Fibroblast of lung (primary cell): ENCODE measurements around the gene KCTD16. TPM values are rescaled to one million over a fixed set of nuclear protein-coding genes. Genes with fewer than 3 reads are reported as not detected.

Experiments used
- DNase-seq, 2 donors: peaks; one replicate each; pipeline versions ENCODE4 v3.0.0 to v3.0.0-alpha.2; 2010; ENCODE audit warnings: low read depth in 2 of 2
- H2AFZ ChIP-seq: 2 replicates; pipeline ENCODE4 v1.5.1; 2012; ENCODE audit warnings: low read length, control low read depth, inconsistent platforms
- H3K27ac ChIP-seq: 2 replicates; pipeline ENCODE4 v1.5.1; 2011; ENCODE audit warnings: low read length, control low read depth; ENCODE audit not compliant: insufficient read depth
- H3K27me3 ChIP-seq: 2 replicates; pipeline ENCODE4 v1.5.1; 2011; ENCODE audit warnings: mild to moderate bottlenecking, low read length; ENCODE audit not compliant: control insufficient read depth, insufficient read depth
- H3K36me3 ChIP-seq: 2 replicates; pipeline ENCODE4 v1.5.1; 2011; ENCODE audit warnings: low read length; ENCODE audit not compliant: control insufficient read depth, insufficient read depth
- H3K4me1 ChIP-seq: 2 replicates; pipeline ENCODE4 v1.5.1; 2011; ENCODE audit warnings: low read length; ENCODE audit not compliant: control insufficient read depth, insufficient read depth; ENCODE audit errors: extremely low read depth
- H3K4me2 ChIP-seq: 2 replicates; pipeline ENCODE4 v1.5.1; 2011; ENCODE audit warnings: low read length, control low read depth; ENCODE audit not compliant: insufficient read depth; ENCODE audit errors: extremely low read depth
- H3K4me3 ChIP-seq, 4 experiments: fragments of 200-600 bp in 1 of 4; sonication (generic) in 1 of 4; replicated peaks in 1 of 4; 2 replicates each; pipeline ENCODE4 v1.5.1; 2011 to 2016; ENCODE audit warnings: low read length in 4 of 4, low read depth in 3 of 4, mild to moderate bottlenecking in 3 of 4, control low read depth in 2 of 4, inconsistent platforms in 1 of 4, mixed read lengths in 1 of 4; ENCODE audit not compliant: insufficient read depth in 1 of 4; ENCODE audit errors: control extremely low read depth in 1 of 4
- H3K79me2 ChIP-seq: 2 replicates; pipeline ENCODE4 v1.5.1; 2012; ENCODE audit warnings: mild to moderate bottlenecking, low read length, inconsistent platforms; ENCODE audit not compliant: control insufficient read depth, insufficient read depth
- H3K9ac ChIP-seq: 2 replicates; pipeline ENCODE4 v1.5.1; 2011; ENCODE audit warnings: mild to moderate bottlenecking, low read length, control low read depth; ENCODE audit not compliant: insufficient read depth
- H3K9me3 ChIP-seq: 2 replicates; pipeline ENCODE4 v1.5.1; 2012; ENCODE audit warnings: low read depth, low read length; ENCODE audit not compliant: control insufficient read depth, insufficient read depth
- H4K20me1 ChIP-seq: 2 replicates; pipeline ENCODE4 v1.5.1; 2011; ENCODE audit warnings: low read length; ENCODE audit not compliant: control insufficient read depth, insufficient read depth; ENCODE audit errors: extremely low read depth
- EZH2 ChIP-seq: IDR thresholded peaks from 2 replicates; pipeline ENCODE4 v1.5.1; 2012; ENCODE audit warnings: low read length, control low read depth, mild to moderate bottlenecking; ENCODE audit errors: missing control alignments
- polyA plus RNA-seq, 2 donors: library from polyadenylated mRNA; depleted of rRNA in 1 of 2; stranded (reverse) in 1 of 2; unstranded in 1 of 2; fragments of >200 nt; gene quantifications; 2 replicates each; pipeline ENCODE4 v1.2.1, GENCODE V29; 2011 to 2012; ENCODE audit warnings: missing spikeins in 1 of 2
- total RNA-seq: library from RNA; depleted of rRNA; stranded (reverse); fragments of >200 nt; gene quantifications from 2 replicates; pipeline ENCODE4 v1.2.1, GENCODE V29; 2014
- TF ChIP-seq, protein P1 (sequence below), 2 donors: IDR thresholded peaks in 1 of 2; conservative IDR thresholded peaks in 1 of 2; 1 replicate in 1 of 2; 2 replicates in 1 of 2; pipeline ENCODE4 v1.5.1; 2011 to 2012; ENCODE audit warnings: low read length in 2 of 2, control low read depth in 1 of 2, inconsistent platforms in 1 of 2, low read depth in 1 of 2, mild to moderate bottlenecking in 1 of 2

KCTD16 gene
- total and polyA plus RNA-seq, 2 donors (not counting 1 experiment from before 2014, with no cell fraction given): 0.32 to 1.2 TPM

DNA sequence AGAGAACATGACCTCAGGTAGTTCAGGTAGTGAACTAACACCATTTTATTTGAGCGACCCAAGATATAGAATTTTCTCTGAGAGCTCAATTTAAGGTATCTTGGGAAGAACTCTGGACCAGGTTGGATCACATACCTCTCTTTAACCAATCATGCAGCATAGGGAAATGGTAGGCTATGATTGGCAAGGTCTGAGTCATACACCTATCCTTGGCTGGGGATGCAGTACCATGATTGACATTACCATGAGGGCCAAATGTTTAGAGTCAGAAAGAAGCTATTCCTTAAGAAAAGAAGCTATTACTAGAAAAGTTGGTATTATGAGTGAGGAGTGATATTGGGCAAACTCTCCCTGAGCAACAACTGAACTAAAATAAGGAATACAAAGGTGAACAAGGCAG lies 258.7 kb downstream of the KCTD16 start:
- H3K27me3 ChIP-seq: no peaks in the 10 kb centered on the region
- H3K79me2 ChIP-seq: no peaks in the 10 kb centered on the region
- H3K9me3 ChIP-seq: no peaks in the 10 kb centered on the region
- no peak overlapping the region for H3K27ac ChIP-seq
- no peaks in the 10 kb centered on the region for H3K4me1 ChIP-seq
- H3K4me3 ChIP-seq: no peak overlapping the region
- no peak overlapping the region for H2AFZ ChIP-seq
- DNase-seq: no peak
- H3K9ac ChIP-seq: no peak overlapping the region
- H4K20me1 ChIP-seq: no peaks in the 10 kb centered on the region
- H3K4me2 ChIP-seq: no peak overlapping the region
- H3K36me3 ChIP-seq: no peaks in the 10 kb centered on the region
- TF ChIP-seq, protein P1, sequence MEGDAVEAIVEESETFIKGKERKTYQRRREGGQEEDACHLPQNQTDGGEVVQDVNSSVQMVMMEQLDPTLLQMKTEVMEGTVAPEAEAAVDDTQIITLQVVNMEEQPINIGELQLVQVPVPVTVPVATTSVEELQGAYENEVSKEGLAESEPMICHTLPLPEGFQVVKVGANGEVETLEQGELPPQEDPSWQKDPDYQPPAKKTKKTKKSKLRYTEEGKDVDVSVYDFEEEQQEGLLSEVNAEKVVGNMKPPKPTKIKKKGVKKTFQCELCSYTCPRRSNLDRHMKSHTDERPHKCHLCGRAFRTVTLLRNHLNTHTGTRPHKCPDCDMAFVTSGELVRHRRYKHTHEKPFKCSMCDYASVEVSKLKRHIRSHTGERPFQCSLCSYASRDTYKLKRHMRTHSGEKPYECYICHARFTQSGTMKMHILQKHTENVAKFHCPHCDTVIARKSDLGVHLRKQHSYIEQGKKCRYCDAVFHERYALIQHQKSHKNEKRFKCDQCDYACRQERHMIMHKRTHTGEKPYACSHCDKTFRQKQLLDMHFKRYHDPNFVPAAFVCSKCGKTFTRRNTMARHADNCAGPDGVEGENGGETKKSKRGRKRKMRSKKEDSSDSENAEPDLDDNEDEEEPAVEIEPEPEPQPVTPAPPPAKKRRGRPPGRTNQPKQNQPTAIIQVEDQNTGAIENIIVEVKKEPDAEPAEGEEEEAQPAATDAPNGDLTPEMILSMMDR (conservative IDR thresholded peaks at IDR 0.05 in 1 of 2, IDR thresholded peaks at IDR 0.05 in 1 of 2; ENCODE audit: low read depth in 1 of 2, low read length in 2 of 2): no peak
- no peak for TF ChIP-seq EZH2

DNA sequence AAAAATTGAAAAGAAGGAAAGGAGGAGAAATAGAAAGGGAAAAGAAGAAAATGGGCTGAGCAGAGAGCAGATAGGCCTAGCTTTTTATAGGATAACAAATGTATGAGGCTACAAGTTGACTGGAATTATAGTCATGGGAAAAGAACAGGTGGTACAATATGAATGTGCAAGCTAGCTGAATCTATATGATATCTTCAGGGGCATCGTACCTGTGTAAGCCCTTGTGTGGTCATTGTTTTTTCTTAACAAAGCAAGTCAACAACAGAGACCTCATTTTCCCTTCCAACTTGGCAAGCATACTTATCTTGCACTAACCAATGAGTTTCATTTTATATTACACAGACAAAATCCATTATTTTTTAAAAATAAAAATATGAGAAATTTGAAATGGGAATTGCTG lies 259.2 kb downstream of the KCTD16 start:
- Histone ChIP-seq H3K9me3 (no peaks in the 10 kb centered on the region), H3K4me3 (no peak overlapping the region), H3K9ac (no peak overlapping the region), H3K27ac (no peak overlapping the region), H3K27me3 (no peaks in the 10 kb centered on the region), H3K4me2 (no peak overlapping the region), H3K36me3 (no peaks in the 10 kb centered on the region), H3K79me2 (no peaks in the 10 kb centered on the region), H3K4me1 (no peaks in the 10 kb centered on the region), H2AFZ (no peak overlapping the region), H4K20me1 (no peaks in the 10 kb centered on the region)
- no peak for TF ChIP-seq EZH2
- TF ChIP-seq, protein P1 (conservative IDR thresholded peaks at IDR 0.05 in 1 of 2, IDR thresholded peaks at IDR 0.05 in 1 of 2; ENCODE audit: low read depth in 1 of 2, low read length in 2 of 2): no peak
- DNase-seq: no peak

DNA sequence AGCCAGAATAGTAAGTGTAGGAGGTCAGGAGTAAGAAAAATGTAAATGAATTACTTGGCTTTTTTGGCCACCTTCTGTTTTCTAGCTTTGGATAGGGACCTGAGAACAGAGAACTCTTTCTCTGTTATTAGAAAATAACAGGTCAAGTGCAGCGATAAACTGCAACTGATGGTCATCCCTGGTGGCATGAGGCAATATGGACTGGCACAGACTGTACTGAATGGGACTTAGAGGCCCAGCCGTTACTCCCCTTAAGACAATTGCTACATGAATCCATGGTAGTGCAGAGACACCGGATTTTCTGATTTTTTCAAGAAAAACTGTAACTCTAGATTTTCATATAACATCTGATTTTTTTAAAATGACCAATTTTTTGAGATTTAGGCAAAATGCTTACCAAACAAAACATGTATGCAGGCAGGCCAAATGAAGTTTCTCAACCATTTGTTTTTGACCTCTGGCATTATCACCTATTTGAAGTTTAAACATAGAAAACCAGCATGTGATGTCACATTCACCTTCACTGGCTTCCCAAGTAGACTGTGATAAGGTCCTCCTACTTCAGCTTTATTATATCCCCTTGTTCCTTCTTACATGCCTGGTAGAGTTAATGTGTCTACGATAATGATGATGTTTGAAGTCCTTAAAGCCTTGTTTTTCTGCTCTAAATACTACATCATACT lies 262.6 kb downstream of the KCTD16 start:
- no peaks in the 10 kb centered on the region for H3K79me2 ChIP-seq
- no peak overlapping the region for H3K4me2 ChIP-seq
- DNase-seq: no peak
- no peak overlapping the region for H3K27ac ChIP-seq
- TF ChIP-seq, protein P1 (conservative IDR thresholded peaks at IDR 0.05 in 1 of 2, IDR thresholded peaks at IDR 0.05 in 1 of 2; ENCODE audit: low read depth in 1 of 2, low read length in 2 of 2): no peak
- TF ChIP-seq EZH2: no peak
- no peaks in the 10 kb centered on the region for H3K4me1 ChIP-seq
- H4K20me1 ChIP-seq: no peaks in the 10 kb centered on the region
- no peaks in the 10 kb centered on the region for H3K27me3 ChIP-seq
- no peak overlapping the region for H2AFZ ChIP-seq
- no peak overlapping the region for H3K9ac ChIP-seq
- no peaks in the 10 kb centered on the region for H3K9me3 ChIP-seq
- no peak overlapping the region for H3K4me3 ChIP-seq
- no peaks in the 10 kb centered on the region for H3K36me3 ChIP-seq
